SK-N-SH (cell line): ENCODE measurements around the gene KPTN.

Source experiments
- CHD2 ChIP-seq: fragments of 150-350 bp; IDR thresholded peaks from 2 replicates; pipeline ENCODE4 v1.6.1; 2018; ENCODE audit warnings: low read length; ENCODE audit not compliant: partially characterized antibody
- CTCF ChIP-seq: fragments of 200-600 bp; sonication (generic); IDR thresholded peaks from 2 replicates; pipeline ENCODE4 v1.6.1; 2017; ENCODE audit warnings: antibody characterized with exemption, mild to moderate bottlenecking, moderate library complexity
- POLR2AphosphoS5 ChIP-seq: IDR thresholded peaks from 2 replicates; pipeline ENCODE4 v1.6.1; 2012; ENCODE audit warnings: low read depth, low read length
- SIN3A ChIP-seq: IDR thresholded peaks from 2 replicates; pipeline ENCODE4 v1.6.1; 2012; ENCODE audit warnings: low read depth, mild to moderate bottlenecking, low read length, moderate library complexity, borderline replicate concordance
- USF1 ChIP-seq: IDR thresholded peaks from 2 replicates; pipeline ENCODE4 v1.4.0; 2012; ENCODE audit warnings: low read depth, borderline replicate concordance
- YY1 ChIP-seq: IDR thresholded peaks from 2 replicates; pipeline ENCODE4 v1.4.0; 2012; ENCODE audit warnings: low read depth, mild to moderate bottlenecking
- TF ChIP-seq, protein P1 (sequence below): IDR thresholded peaks from 2 replicates; pipeline ENCODE4 v1.6.1; 2012; ENCODE audit warnings: mild to moderate bottlenecking, low read depth, low read length, moderate library complexity

GRCh38 chr19:47434088-47434487 is 49.9 kb downstream of the KPTN start:
- no peak for TF ChIP-seq CTCF
- no peak for TF ChIP-seq USF1
- no peak for TF ChIP-seq YY1
- no peak for TF ChIP-seq CHD2
- TF ChIP-seq POLR2AphosphoS5: no peak
- TF ChIP-seq, protein P1, sequence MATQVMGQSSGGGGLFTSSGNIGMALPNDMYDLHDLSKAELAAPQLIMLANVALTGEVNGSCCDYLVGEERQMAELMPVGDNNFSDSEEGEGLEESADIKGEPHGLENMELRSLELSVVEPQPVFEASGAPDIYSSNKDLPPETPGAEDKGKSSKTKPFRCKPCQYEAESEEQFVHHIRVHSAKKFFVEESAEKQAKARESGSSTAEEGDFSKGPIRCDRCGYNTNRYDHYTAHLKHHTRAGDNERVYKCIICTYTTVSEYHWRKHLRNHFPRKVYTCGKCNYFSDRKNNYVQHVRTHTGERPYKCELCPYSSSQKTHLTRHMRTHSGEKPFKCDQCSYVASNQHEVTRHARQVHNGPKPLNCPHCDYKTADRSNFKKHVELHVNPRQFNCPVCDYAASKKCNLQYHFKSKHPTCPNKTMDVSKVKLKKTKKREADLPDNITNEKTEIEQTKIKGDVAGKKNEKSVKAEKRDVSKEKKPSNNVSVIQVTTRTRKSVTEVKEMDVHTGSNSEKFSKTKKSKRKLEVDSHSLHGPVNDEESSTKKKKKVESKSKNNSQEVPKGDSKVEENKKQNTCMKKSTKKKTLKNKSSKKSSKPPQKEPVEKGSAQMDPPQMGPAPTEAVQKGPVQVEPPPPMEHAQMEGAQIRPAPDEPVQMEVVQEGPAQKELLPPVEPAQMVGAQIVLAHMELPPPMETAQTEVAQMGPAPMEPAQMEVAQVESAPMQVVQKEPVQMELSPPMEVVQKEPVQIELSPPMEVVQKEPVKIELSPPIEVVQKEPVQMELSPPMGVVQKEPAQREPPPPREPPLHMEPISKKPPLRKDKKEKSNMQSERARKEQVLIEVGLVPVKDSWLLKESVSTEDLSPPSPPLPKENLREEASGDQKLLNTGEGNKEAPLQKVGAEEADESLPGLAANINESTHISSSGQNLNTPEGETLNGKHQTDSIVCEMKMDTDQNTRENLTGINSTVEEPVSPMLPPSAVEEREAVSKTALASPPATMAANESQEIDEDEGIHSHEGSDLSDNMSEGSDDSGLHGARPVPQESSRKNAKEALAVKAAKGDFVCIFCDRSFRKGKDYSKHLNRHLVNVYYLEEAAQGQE: no peak
- no peak for TF ChIP-seq SIN3A
